Measurements from ENCODE around the gene KIDINS220. TPM values are rescaled to one million over a fixed set of nuclear protein-coding genes. Genes with fewer than 3 reads are reported as not detected.

KIDINS220 gene
- total RNA-seq, 1 donor from 2014 or later = 25.3 TPM

DNA sequence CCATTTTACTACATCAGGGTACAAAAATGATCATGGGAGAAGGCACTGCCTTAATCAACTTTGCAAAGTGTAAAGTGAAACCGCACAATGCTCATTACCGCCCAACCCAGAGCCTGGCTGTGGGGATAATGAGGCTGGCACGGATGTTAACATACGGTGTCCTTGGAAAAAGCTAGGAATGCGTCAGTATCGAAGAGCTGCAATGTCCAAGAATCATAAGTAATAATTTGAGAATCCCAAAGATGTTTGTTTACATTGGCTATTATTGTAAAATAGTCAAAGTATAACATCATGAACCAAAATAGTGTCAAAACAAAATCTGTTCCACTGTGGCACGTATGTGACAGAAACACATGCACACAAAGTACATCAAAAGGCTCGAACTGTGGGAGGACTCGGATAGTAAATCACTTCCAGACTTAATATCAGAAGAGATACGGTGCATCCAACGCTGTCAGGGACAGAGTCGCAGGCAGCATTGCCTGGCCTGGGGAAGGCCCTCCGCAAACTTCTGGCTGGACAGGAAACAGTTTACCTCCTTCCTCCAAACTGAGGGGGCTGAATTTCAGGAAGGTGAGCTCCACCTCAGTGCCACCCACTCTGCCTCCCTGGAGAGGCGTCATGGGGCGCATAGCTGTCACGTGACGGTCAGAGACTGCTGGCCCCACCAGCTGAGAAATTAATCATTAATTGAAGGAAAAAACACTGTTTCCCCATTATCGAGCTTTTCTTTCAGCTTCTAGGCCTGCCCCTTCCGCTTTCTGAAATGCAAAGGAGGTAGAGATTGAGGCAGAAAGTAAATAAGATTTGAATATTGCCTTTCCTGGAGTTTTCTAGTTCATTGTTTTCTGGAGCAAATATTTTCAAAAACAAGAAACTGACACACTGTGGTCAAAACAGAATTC, 157.3 kb downstream of the KIDINS220 start:
- peak overlapping the region; percentile 98 for H3K4me3 Mint-ChIP-seq
- peaks cover 28% of the 10 kb centered on the region for H3K36me3 Mint-ChIP-seq (ENCODE audit: low read depth)
- intact Hi-C loops (cut with micrococcal nuclease) = loop anchor here (2.0 to 10.0 kb wide), 10 partner anchors 93 to 1158 kb away; no protein-coding TSS in a partner anchor
- peaks cover 30% of the 10 kb centered on the region for H3K27me3 Mint-ChIP-seq
- peaks cover 34% of the 10 kb centered on the region for H3K4me1 Mint-ChIP-seq
- no peak for DNase-seq
- no peaks in the 10 kb centered on the region for H3K9me3 Mint-ChIP-seq
- H3K27ac Mint-ChIP-seq = peak overlapping the region; percentile 68

DNA sequence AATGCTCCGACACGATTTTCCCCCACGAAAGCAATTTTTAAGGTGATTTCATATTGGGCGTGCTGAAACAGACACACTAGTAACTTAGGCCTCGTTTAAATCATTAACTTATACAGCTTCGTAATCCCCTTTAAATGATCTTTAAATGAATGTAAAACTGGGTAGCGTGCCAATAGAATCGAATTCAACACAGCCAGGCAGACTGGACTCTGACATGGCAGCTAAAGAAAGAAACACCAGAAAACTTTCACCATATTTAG, 157.9 kb downstream of the KIDINS220 start:
- intact Hi-C loops (cut with micrococcal nuclease) = no loop called here
- Mint-ChIP-seq H3K9me3 (peaks cover 2% of the 10 kb centered on the region), H3K4me3 (peak overlapping the region; percentile 98), H3K4me1 (peaks cover 33% of the 10 kb centered on the region), H3K36me3 (ENCODE audit: low read depth) (peaks cover 28% of the 10 kb centered on the region), H3K27me3 (peaks cover 35% of the 10 kb centered on the region), H3K27ac (peak overlapping the region; percentile 68)
- no peak for DNase-seq

Other genes with a start within 250 kb of the KIDINS220 start
- gene ID2, start 155.6 kb downstream of the KIDINS220 start, total RNA-seq = 284 and 299 TPM in 2 replicates
- gene MBOAT2, start 166.1 kb upstream of the KIDINS220 start, total RNA-seq = 5.0 and 5.3 TPM in 2 replicates

Data from activated CD4-positive, alpha-beta T cell treated with anti-CD3 and anti-CD28 coated beads, Interleukin-2, amount 10 ng/mL, durations not matched to agents 24 days and 14 days (primary cell).